Smooth muscle cell (in vitro differentiated cells): ENCODE results near the gene CREB5. TPM values are rescaled to one million over a fixed set of nuclear protein-coding genes. Genes with fewer than 3 reads are reported as not detected.

Experiments used
- DNase-seq: peaks from one replicate; lab custom pipeline; 2025; ENCODE audit not compliant: unreplicated experiment; lab: John Stamatoyannopoulos, UW
- H2AFZ ChIP-seq: fragments of 200-600 bp; sonication (generic); 2 replicates; pipeline ENCODE4 v1.6.0; 2016; ENCODE audit warnings: antibody characterized with exemption, low read depth, mild to moderate bottlenecking
- H3F3A ChIP-seq: fragments of 200-600 bp; sonication (generic); 2 replicates; pipeline ENCODE4 v1.6.0; 2017; ENCODE audit warnings: antibody characterized with exemption, low read depth
- H3K27ac ChIP-seq: fragments of 200-600 bp; sonication (generic); 2 replicates; pipeline ENCODE4 v1.5.1; 2016; ENCODE audit warnings: low read depth, mild to moderate bottlenecking
- H3K27me3 ChIP-seq: fragments of 200-600 bp; sonication (generic); 2 replicates; pipeline ENCODE4 v1.6.1; 2016; ENCODE audit warnings: low read depth, mild to moderate bottlenecking
- H3K36me3 ChIP-seq: fragments of 200-600 bp; sonication (generic); 2 replicates; pipeline ENCODE4 v1.5.1; 2016; ENCODE audit warnings: low read depth
- H3K4me1 ChIP-seq: fragments of 200-600 bp; sonication (generic); 2 replicates; pipeline ENCODE4 v1.5.1; 2016; ENCODE audit warnings: low read depth
- H3K4me2 ChIP-seq: fragments of 200-600 bp; sonication (generic); 2 replicates; pipeline ENCODE4 v1.6.0; 2016; ENCODE audit warnings: mild to moderate bottlenecking
- H3K4me3 ChIP-seq: fragments of 200-600 bp; sonication (generic); 2 replicates; pipeline ENCODE4 v1.5.1; 2016; ENCODE audit warnings: mild to moderate bottlenecking
- H3K79me2 ChIP-seq: fragments of 200-600 bp; sonication (generic); 2 replicates; pipeline ENCODE4 v1.6.0; 2016; ENCODE audit warnings: low read depth, mild to moderate bottlenecking
- H3K9ac ChIP-seq: fragments of 200-600 bp; sonication (generic); 2 replicates; pipeline ENCODE4 v1.6.0; 2016; ENCODE audit warnings: low read depth
- H3K9me3 ChIP-seq: fragments of 200-600 bp; sonication (generic); replicated peaks from 2 replicates; pipeline ENCODE4 v1.5.1; 2016; ENCODE audit warnings: low read depth
- H4K20me1 ChIP-seq: fragments of 200-600 bp; sonication (generic); 2 replicates; pipeline ENCODE4 v1.6.0; 2016; ENCODE audit warnings: low read depth
- WGBS: methylation state at CpG from one replicate; pipeline ENCODE4 v1.1.7; 2016; ENCODE audit warnings: low lambda C conversion rate; 5-methylcytosine and 5-hydroxymethylcytosine counted together
- polyA plus RNA-seq: library from polyadenylated mRNA; unstranded; fragments of >200 nt; fragmentation: Nextera tagmentation; extraction: Ambion mirVana; gene quantifications from 2 replicates; pipeline ENCODE4 v1.2.1, GENCODE V29; 2016
- total RNA-seq: library from RNA; depleted of rRNA; stranded (reverse); fragments of >200 nt; gene quantifications from 2 replicates; pipeline ENCODE4 v1.2.3, GENCODE V29; 2014
- TF ChIP-seq, protein P1 (sequence below): fragments of 200-600 bp; sonication (generic); IDR thresholded peaks from 2 replicates; pipeline ENCODE4 v1.5.1; 2017; ENCODE audit warnings: borderline replicate concordance, mild to moderate bottlenecking, antibody characterized with exemption; ENCODE audit not compliant: insufficient read depth, poor library complexity, severe bottlenecking

CREB5 gene
- total and polyA plus RNA-seq, 2 experiments from 2014 or later: 6.2 to 18.2 TPM

GRCh38 chr7:28868712-28869111 is 456.4 kb downstream of the CREB5 start:
- Histone ChIP-seq H3K4me3 (no peak overlapping the region), H3K36me3 (no peaks in the 10 kb centered on the region), H3K9ac (no peak overlapping the region), H3K9me3 (no peaks in the 10 kb centered on the region), H3K4me1 (peaks cover 11% of the 10 kb centered on the region), H2AFZ (no peak overlapping the region), H3K4me2 (no peak overlapping the region), H3K27ac (no peak overlapping the region), H3K79me2 (no peaks in the 10 kb centered on the region), H3F3A (peaks cover 4% of the 10 kb centered on the region), H3K27me3 (peaks cover 5% of the 10 kb centered on the region), H4K20me1 (no peaks in the 10 kb centered on the region)
- DNase-seq: no peak
- TF ChIP-seq, protein P1, sequence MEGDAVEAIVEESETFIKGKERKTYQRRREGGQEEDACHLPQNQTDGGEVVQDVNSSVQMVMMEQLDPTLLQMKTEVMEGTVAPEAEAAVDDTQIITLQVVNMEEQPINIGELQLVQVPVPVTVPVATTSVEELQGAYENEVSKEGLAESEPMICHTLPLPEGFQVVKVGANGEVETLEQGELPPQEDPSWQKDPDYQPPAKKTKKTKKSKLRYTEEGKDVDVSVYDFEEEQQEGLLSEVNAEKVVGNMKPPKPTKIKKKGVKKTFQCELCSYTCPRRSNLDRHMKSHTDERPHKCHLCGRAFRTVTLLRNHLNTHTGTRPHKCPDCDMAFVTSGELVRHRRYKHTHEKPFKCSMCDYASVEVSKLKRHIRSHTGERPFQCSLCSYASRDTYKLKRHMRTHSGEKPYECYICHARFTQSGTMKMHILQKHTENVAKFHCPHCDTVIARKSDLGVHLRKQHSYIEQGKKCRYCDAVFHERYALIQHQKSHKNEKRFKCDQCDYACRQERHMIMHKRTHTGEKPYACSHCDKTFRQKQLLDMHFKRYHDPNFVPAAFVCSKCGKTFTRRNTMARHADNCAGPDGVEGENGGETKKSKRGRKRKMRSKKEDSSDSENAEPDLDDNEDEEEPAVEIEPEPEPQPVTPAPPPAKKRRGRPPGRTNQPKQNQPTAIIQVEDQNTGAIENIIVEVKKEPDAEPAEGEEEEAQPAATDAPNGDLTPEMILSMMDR: no peak
- WGBS: 94% methylated on average over 2 of the region's 2 CpGs

DNA sequence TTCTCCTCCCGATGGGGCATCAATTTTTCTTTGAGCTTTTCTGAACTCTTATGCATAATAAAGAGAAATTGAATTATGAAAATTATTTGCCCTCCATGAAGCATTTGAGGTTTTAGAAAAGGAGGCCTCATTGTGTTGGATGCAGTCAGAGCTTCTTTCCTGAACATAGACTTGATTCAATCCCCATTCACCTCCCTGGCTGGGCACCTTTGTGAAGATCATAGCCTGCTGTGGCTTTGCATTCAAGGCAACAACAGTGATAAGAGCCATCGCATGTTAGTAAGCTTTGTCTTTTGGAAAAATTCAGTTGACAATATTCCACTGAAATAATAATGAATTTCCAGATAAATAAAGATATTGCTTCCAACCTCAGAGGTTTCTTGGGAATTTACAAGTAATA is 458.8 kb downstream of the CREB5 start:
- DNase-seq: no peak
- no peaks in the 10 kb centered on the region for H3F3A ChIP-seq
- H3K27me3 ChIP-seq: peaks cover 5% of the 10 kb centered on the region
- H3K4me1 ChIP-seq: peaks cover under 1% of the 10 kb centered on the region
- H3K36me3 ChIP-seq: no peaks in the 10 kb centered on the region
- no peak overlapping the region for H3K27ac ChIP-seq
- WGBS: 88% methylated on average over 2 of the region's 2 CpGs
- no peak overlapping the region for H3K4me2 ChIP-seq
- no peaks in the 10 kb centered on the region for H4K20me1 ChIP-seq
- no peak overlapping the region for H2AFZ ChIP-seq
- H3K9me3 ChIP-seq: no peaks in the 10 kb centered on the region
- H3K9ac ChIP-seq: no peak overlapping the region
- no peak overlapping the region for H3K4me3 ChIP-seq
- H3K79me2 ChIP-seq: no peaks in the 10 kb centered on the region
- TF ChIP-seq, protein P1: no peak

GRCh38 chr7:28871631-28872030 is 459.3 kb downstream of the CREB5 start:
- TF ChIP-seq, protein P1: no peak
- Histone ChIP-seq H3K4me2 (no peak overlapping the region), H3K9ac (no peak overlapping the region), H3K79me2 (no peaks in the 10 kb centered on the region), H3K27ac (no peak overlapping the region), H3K4me3 (no peak overlapping the region), H4K20me1 (no peaks in the 10 kb centered on the region), H3F3A (no peaks in the 10 kb centered on the region), H3K9me3 (no peaks in the 10 kb centered on the region), H2AFZ (no peak overlapping the region), H3K27me3 (peaks cover 5% of the 10 kb centered on the region), H3K36me3 (no peaks in the 10 kb centered on the region), H3K4me1 (no peaks in the 10 kb centered on the region)
- DNase-seq: no peak

DNA sequence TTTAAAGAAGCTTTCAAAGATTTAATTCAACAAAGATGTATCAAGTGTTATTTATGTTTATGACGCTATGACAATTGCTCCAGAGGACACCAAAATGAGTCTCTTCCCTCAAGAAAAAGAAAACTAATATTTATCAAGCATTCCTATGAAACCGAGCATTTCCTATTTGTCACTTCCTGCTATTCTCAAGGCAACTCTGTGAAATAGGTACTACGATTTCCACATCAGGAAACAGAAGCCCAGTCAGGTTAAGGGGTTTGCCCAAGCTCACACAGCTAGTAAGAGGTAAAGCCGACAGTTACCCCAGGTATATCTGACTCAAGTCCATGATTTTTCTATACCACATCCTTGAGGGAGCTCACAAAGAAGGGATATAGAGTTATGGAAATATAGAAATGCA is 459.9 kb downstream of the CREB5 start:
- no peak overlapping the region for H3K9ac ChIP-seq
- H3K79me2 ChIP-seq: no peaks in the 10 kb centered on the region
- H3K4me1 ChIP-seq: no peaks in the 10 kb centered on the region
- H3K9me3 ChIP-seq: no peaks in the 10 kb centered on the region
- no peaks in the 10 kb centered on the region for H3F3A ChIP-seq
- H2AFZ ChIP-seq: no peak overlapping the region
- H3K4me2 ChIP-seq: no peak overlapping the region
- H3K4me3 ChIP-seq: no peak overlapping the region
- WGBS: 94% methylated on average over 4 of the region's 4 CpGs
- DNase-seq: no peak
- no peaks in the 10 kb centered on the region for H3K36me3 ChIP-seq
- TF ChIP-seq, protein P1: no peak
- no peak overlapping the region for H3K27ac ChIP-seq
- peaks cover 5% of the 10 kb centered on the region for H3K27me3 ChIP-seq
- H4K20me1 ChIP-seq: no peaks in the 10 kb centered on the region
